GM21723 (cell line): Measurements from ENCODE around the gene RTKN2.
"Not testable (repeated sequence)": the region's sequence is repeated elsewhere in the genome, so short reads cannot be mapped to it uniquely, and the experiment has no call there.

Source experiments
- ATAC-seq: cut with Tn5 transposase; IDR thresholded peaks from one replicate; pipeline ENCODE4 v1.9.1; 2021; ENCODE audit warnings: mild to moderate bottlenecking, moderate library complexity; ENCODE audit not compliant: unreplicated experiment

RTKN2 gene

GRCh38 chr10:62268399-62269114, at the start of gene RTKN2:
Gene RTKN2, minus strand, starts transcription at chr10:62268844. Its CDS starts 234 bp downstream, at chr10:62268610.
- peak; percentile 71 for ATAC-seq

GRCh38 chr10:62317257-62317656, 48.6 kb upstream of the RTKN2 start:
- ATAC-seq = no peak

GRCh38 chr10:62309254-62309653, 40.6 kb upstream of the RTKN2 start:
- no peak for ATAC-seq

GRCh38 chr10:62308101-62308500, 39.5 kb upstream of the RTKN2 start:
- no peak for ATAC-seq

GRCh38 chr10:62307635-62308034, 39.0 kb upstream of the RTKN2 start:
- no peak for ATAC-seq

- no peak for ATAC-seq
These were observed 38.0 kb upstream of the RTKN2 start for GRCh38 chr10:62306663-62307062.

- ATAC-seq = no peak
These were observed 37.2 kb upstream of the RTKN2 start for GRCh38 chr10:62305813-62306212.

GRCh38 chr10:62303922-62304321, 35.3 kb upstream of the RTKN2 start:
- no peak for ATAC-seq

- ATAC-seq = no peak
These were observed 34.1 kb upstream of the RTKN2 start for GRCh38 chr10:62302760-62303159.

- ATAC-seq = no peak
These were observed 29.2 kb upstream of the RTKN2 start for GRCh38 chr10:62297857-62298256.

GRCh38 chr10:62284221-62284620, 15.6 kb upstream of the RTKN2 start:
- no peak for ATAC-seq

- ATAC-seq = not testable (repeated sequence)
These were observed 12.7 kb upstream of the RTKN2 start for GRCh38 chr10:62281348-62281747.

- not testable (repeated sequence) for ATAC-seq
These were observed 11.7 kb upstream of the RTKN2 start for GRCh38 chr10:62280392-62280791.

- no peak for ATAC-seq
These were observed 9.8 kb upstream of the RTKN2 start for GRCh38 chr10:62278441-62278910.

GRCh38 chr10:62277971-62278370, 9.3 kb upstream of the RTKN2 start:
- ATAC-seq = no peak

- ATAC-seq = no peak
These were observed 1.4 kb upstream of the RTKN2 start for GRCh38 chr10:62270020-62270419.

GRCh38 chr10:62268027-62268398, 631 bp downstream of the RTKN2 start:
- no peak for ATAC-seq

GRCh38 chr10:62266611-62267010, 2.0 kb downstream of the RTKN2 start:
- no peak for ATAC-seq

- no peak for ATAC-seq
These were observed 2.5 kb downstream of the RTKN2 start for GRCh38 chr10:62266147-62266546.

GRCh38 chr10:62264702-62265436, 3.8 kb downstream of the RTKN2 start:
- ATAC-seq = peak; percentile 58

- no peak for ATAC-seq
These were observed 4.5 kb downstream of the RTKN2 start for GRCh38 chr10:62264126-62264525.

- no peak for ATAC-seq
These were observed 7.0 kb downstream of the RTKN2 start for GRCh38 chr10:62261666-62262065.
